MM.1S (cell line): Measurements from ENCODE around the gene NDUFA8.

ENCODE experiments used
- DNase-seq: peaks from one replicate; pipeline ENCODE4 v3.0.0-alpha.2; 2015
- H2AFZ ChIP-seq: fragments of 300-600 bp; sonication (generic); 2 replicates; pipeline ENCODE4 v1.6.0; 2016; ENCODE audit warnings: antibody characterized with exemption, low read length
- H3F3A ChIP-seq: fragments of 300-600 bp; sonication (generic); 2 replicates; pipeline ENCODE4 v1.6.1; 2016; ENCODE audit warnings: mild to moderate bottlenecking, antibody characterized with exemption, low read length, moderate library complexity, mixed read lengths; ENCODE audit not compliant: insufficient read depth
- H3K27ac ChIP-seq: fragments of 300-600 bp; sonication (generic); 2 replicates; pipeline ENCODE4 v1.5.1; 2016; ENCODE audit warnings: mild to moderate bottlenecking, low read length
- H3K27me3 ChIP-seq: fragments of 300-600 bp; sonication (generic); replicated peaks from 2 replicates; pipeline ENCODE4 v1.6.0; 2016; ENCODE audit warnings: low read length; ENCODE audit not compliant: insufficient read depth
- H3K36me3 ChIP-seq: fragments of 300-600 bp; sonication (generic); replicated peaks from 2 replicates; pipeline ENCODE4 v1.6.1; 2016; ENCODE audit warnings: mild to moderate bottlenecking, low read length, mixed read lengths; ENCODE audit not compliant: insufficient read depth
- H3K4me1 ChIP-seq: fragments of 300-600 bp; sonication (generic); 2 replicates; pipeline ENCODE4 v1.6.1; 2016; ENCODE audit warnings: low read length, mixed read lengths
- H3K4me2 ChIP-seq: fragments of 300-600 bp; sonication (generic); 2 replicates; pipeline ENCODE4 v1.6.0; 2016; ENCODE audit warnings: low read depth, low read length
- H3K4me3 ChIP-seq: fragments of 300-600 bp; sonication (generic); 2 replicates; pipeline ENCODE4 v1.5.1; 2016; ENCODE audit warnings: low read length, mixed read lengths
- H3K79me2 ChIP-seq: fragments of 300-600 bp; sonication (generic); 2 replicates; pipeline ENCODE4 v1.6.1; 2016; ENCODE audit warnings: mixed run types, low read length, mixed read lengths
- H3K9ac ChIP-seq: fragments of 300-600 bp; sonication (generic); 2 replicates; pipeline ENCODE4 v1.6.1; 2016; ENCODE audit warnings: low read length, mixed read lengths
- H3K9me2 ChIP-seq: fragments of 300-600 bp; sonication (generic); replicated peaks from 2 replicates; pipeline ENCODE4 v1.6.1; 2016; ENCODE audit warnings: mild to moderate bottlenecking, low read length, mixed read lengths; ENCODE audit not compliant: insufficient read depth
- H3K9me3 ChIP-seq: fragments of 300-600 bp; sonication (generic); replicated peaks from 2 replicates; pipeline ENCODE4 v1.6.1; 2016; ENCODE audit warnings: mild to moderate bottlenecking, low read length, mixed read lengths; ENCODE audit not compliant: insufficient read depth
- H4K20me1 ChIP-seq: fragments of 300-600 bp; sonication (generic); 2 replicates; pipeline ENCODE4 v1.6.1; 2016; ENCODE audit warnings: mild to moderate bottlenecking, low read length, moderate library complexity, mixed read lengths; ENCODE audit not compliant: insufficient read depth
- EZH2 ChIP-seq: fragments of 300-600 bp; sonication (generic); optimal IDR thresholded peaks from 2 replicates; pipeline ENCODE3; 2017; ENCODE audit warnings: low read depth, mild to moderate bottlenecking, antibody characterized with exemption, low read length, mixed read lengths
- EZH2phosphoT487 ChIP-seq: fragments of 300-600 bp; sonication (generic); IDR thresholded peaks from 2 replicates; pipeline ENCODE4 v1.6.1; 2018; ENCODE audit warnings: antibody characterized with exemption, low read length
- TF ChIP-seq, protein P1 (sequence below): fragments of 300-600 bp; sonication (generic); IDR thresholded peaks from 2 replicates; pipeline ENCODE4 v1.5.1; 2016; ENCODE audit warnings: antibody characterized with exemption, low read length, mixed read lengths

NDUFA8 gene

DNA sequence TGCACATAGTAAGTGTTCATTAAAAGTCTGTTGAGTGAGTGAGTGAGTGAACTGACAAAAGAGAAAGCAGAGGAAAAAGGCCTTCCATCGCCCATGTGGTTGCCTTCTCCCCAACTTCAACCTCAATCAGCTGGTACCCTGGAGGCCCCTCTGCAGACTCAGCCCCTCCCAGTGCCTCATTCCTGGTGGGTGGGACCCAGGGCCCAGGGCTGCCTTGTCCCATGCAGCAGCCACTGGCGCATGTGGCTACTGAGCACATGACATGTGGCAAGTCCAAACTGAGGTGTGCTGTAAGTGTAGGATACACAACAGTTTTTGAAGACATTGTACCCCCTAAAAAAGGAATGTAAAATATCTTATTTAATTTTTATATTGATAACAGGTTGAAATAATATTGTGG is 29.6 kb downstream of the NDUFA8 start:
- no peak overlapping the region for H3K4me3 ChIP-seq
- no peak overlapping the region for H3K4me2 ChIP-seq
- no peaks in the 10 kb centered on the region for H3K4me1 ChIP-seq
- TF ChIP-seq EZH2 (no peak), EZH2phosphoT487 (no peak)
- TF ChIP-seq, protein P1, sequence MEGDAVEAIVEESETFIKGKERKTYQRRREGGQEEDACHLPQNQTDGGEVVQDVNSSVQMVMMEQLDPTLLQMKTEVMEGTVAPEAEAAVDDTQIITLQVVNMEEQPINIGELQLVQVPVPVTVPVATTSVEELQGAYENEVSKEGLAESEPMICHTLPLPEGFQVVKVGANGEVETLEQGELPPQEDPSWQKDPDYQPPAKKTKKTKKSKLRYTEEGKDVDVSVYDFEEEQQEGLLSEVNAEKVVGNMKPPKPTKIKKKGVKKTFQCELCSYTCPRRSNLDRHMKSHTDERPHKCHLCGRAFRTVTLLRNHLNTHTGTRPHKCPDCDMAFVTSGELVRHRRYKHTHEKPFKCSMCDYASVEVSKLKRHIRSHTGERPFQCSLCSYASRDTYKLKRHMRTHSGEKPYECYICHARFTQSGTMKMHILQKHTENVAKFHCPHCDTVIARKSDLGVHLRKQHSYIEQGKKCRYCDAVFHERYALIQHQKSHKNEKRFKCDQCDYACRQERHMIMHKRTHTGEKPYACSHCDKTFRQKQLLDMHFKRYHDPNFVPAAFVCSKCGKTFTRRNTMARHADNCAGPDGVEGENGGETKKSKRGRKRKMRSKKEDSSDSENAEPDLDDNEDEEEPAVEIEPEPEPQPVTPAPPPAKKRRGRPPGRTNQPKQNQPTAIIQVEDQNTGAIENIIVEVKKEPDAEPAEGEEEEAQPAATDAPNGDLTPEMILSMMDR, result no peak
- no peak overlapping the region for H3K9ac ChIP-seq
- no peaks in the 10 kb centered on the region for H3K36me3 ChIP-seq
- H3K27ac ChIP-seq, result no peak overlapping the region
- H3K9me2 ChIP-seq, result no peaks in the 10 kb centered on the region
- H3F3A ChIP-seq, result no peaks in the 10 kb centered on the region
- H3K27me3 ChIP-seq, result peaks cover 18% of the 10 kb centered on the region
- H2AFZ ChIP-seq, result no peak overlapping the region
- no peak for DNase-seq
- no peaks in the 10 kb centered on the region for H3K9me3 ChIP-seq
- H4K20me1 ChIP-seq, result no peaks in the 10 kb centered on the region
- H3K79me2 ChIP-seq, result no peaks in the 10 kb centered on the region

DNA sequence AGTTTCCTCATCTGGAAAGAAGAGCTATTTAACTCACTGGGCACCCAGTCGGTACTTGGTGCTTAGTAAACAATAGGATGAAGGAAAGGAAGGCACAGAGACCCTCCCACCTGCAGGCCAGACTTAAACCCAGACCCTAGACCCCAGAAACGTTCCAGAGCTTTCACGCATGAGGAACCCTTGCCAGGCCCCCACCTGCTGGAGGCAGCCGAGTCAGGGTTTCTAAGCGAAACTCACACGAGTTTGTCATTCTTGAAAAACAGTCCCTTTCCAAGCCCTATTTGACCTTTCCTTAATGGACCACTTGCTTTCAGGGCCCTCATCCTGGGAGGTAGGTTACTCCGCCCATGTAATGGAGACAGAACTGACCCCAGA is 30.6 kb downstream of the NDUFA8 start:
- Histone ChIP-seq H3K4me1 (no peaks in the 10 kb centered on the region), H3K9me3 (no peaks in the 10 kb centered on the region), H3K79me2 (no peaks in the 10 kb centered on the region), H2AFZ (no peak overlapping the region), H3K36me3 (no peaks in the 10 kb centered on the region), H4K20me1 (no peaks in the 10 kb centered on the region), H3K27ac (no peak overlapping the region), H3F3A (no peaks in the 10 kb centered on the region), H3K4me3 (no peak overlapping the region), H3K9ac (no peak overlapping the region), H3K9me2 (no peaks in the 10 kb centered on the region), H3K27me3 (peaks cover 18% of the 10 kb centered on the region), H3K4me2 (no peak overlapping the region)
- TF ChIP-seq EZH2phosphoT487 (no peak), EZH2 (no peak)
- TF ChIP-seq, protein P1, result no peak
- no peak for DNase-seq

DNA sequence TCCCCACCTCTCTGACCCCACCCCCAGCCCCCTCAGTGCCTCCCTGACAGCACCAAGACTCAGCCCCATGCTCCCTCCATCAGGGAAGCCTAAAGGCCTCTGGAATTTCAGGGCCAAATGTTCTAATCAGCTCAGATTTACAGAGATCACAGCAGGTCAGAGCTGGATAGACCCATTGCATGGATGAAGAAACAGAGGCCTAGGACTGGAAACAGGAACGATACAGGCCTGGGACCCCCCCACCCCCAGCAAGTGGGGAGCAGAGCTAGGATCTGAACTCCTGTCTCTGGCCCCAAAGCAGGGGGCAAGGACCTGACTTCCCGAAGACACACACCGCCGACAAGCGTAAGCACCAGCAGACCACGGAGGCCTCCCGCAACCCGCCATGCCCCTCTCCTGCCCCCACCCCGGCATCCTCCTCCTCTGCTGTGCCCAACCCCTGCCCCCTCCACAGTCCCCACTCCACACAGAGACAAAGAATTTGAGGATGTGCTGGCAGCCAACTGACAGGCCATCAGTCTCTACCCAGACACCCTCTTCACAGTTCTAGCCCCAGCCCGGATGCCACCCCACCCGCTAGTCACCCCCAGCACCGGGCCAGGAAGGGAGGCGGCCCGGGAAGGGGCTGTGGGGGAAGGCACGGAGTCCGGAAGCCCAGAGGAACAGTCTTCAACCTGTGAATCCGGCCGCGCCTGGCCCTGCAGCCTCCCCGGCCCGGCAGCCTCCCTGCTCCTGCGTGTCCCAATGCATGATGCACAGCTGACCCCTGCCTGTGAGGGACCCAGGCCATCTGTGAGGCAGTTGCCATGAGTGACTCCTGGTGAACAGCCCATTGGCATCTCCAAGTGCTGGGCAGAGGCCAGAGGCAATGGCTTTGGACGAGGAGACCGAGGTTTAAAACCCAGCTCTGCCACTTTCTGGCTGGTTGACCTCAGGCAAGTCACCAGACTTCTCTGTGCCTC is 31.3 kb downstream of the NDUFA8 start:
- Histone ChIP-seq H3F3A (no peaks in the 10 kb centered on the region), H3K27me3 (peaks cover 18% of the 10 kb centered on the region), H3K36me3 (no peaks in the 10 kb centered on the region), H3K4me3 (no peak overlapping the region), H3K9me3 (no peaks in the 10 kb centered on the region), H3K79me2 (no peaks in the 10 kb centered on the region), H3K4me1 (no peaks in the 10 kb centered on the region), H3K9ac (no peak overlapping the region), H3K27ac (no peak overlapping the region), H4K20me1 (no peaks in the 10 kb centered on the region), H2AFZ (no peak overlapping the region), H3K4me2 (no peak overlapping the region), H3K9me2 (no peaks in the 10 kb centered on the region)
- DNase-seq, result no peak
- TF ChIP-seq, protein P1, result no peak
- TF ChIP-seq EZH2 (no peak), EZH2phosphoT487 (no peak)
